Skeletal muscle satellite cell (primary cell): ENCODE measurements around the gene MYPN.
"Not testable (repeated sequence)": the region's sequence is repeated elsewhere in the genome, so short reads cannot be mapped to it uniquely, and the experiment has no call there.

ENCODE experiments used
- H3K27me3 ChIP-seq: 2 replicates; pipeline ENCODE4 v1.7.0; 2013; ENCODE audit warnings: low read length; ENCODE audit not compliant: control insufficient read depth, insufficient read depth
- H3K36me3 ChIP-seq: 2 replicates; pipeline ENCODE4 v1.7.0; 2013; ENCODE audit warnings: mild to moderate bottlenecking, control low read depth, low read length; ENCODE audit not compliant: insufficient read depth
- H3K4me1 ChIP-seq: 2 replicates; pipeline ENCODE4 v1.7.0; 2013; ENCODE audit warnings: low read length; ENCODE audit not compliant: control insufficient read depth, insufficient read depth
- H3K4me2 ChIP-seq: 2 replicates; pipeline ENCODE4 v1.7.0; 2013; ENCODE audit warnings: mild to moderate bottlenecking, low read length
- H3K4me3 ChIP-seq: 2 replicates; pipeline ENCODE4 v1.7.0; 2013; ENCODE audit warnings: low read length
- H3K9ac ChIP-seq: 2 replicates; pipeline ENCODE4 v1.7.0; 2013; ENCODE audit warnings: mild to moderate bottlenecking, low read depth, low read length, moderate library complexity
- H3K9me3 ChIP-seq: replicated peaks from 2 replicates; pipeline ENCODE4 v1.7.0; 2013; ENCODE audit warnings: mild to moderate bottlenecking, control low read depth, low read length

Gene MYPN

GRCh38 chr10:68233046-68233445 lies 123.8 kb downstream of the MYPN start:
- Histone ChIP-seq H3K36me3 (no peaks in the 10 kb centered on the region), H3K4me1 (peaks cover 11% of the 10 kb centered on the region), H3K4me3 (no peak overlapping the region), H3K27me3 (peaks cover 3% of the 10 kb centered on the region), H3K4me2 (no peak overlapping the region), H3K9me3 (no peaks in the 10 kb centered on the region), H3K9ac (no peak overlapping the region)

DNA sequence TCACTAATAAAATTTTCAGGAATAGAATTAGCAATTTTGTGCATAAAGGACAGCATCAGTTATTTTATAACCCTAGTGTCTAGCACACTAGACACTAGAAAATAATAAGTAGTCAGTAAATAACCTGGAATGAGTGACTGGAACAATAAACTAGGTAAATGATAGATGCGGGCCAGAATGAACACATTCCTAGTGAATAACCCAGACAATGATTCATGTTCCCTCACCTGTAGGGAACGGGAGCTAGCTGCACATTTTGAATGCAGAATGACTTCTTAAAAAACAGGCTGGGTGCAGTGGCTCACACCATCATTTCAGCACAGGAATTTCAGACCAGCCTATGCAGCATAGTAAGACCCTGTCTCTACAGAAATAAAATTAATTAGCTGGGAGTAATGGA lies 125.8 kb downstream of the MYPN start:
- Histone ChIP-seq H3K4me3 (no peak overlapping the region), H3K27me3 (peaks cover 3% of the 10 kb centered on the region), H3K4me1 (peaks cover 11% of the 10 kb centered on the region), H3K9me3 (no peaks in the 10 kb centered on the region), H3K36me3 (no peaks in the 10 kb centered on the region), H3K4me2 (no peak overlapping the region), H3K9ac (no peak overlapping the region)

DNA sequence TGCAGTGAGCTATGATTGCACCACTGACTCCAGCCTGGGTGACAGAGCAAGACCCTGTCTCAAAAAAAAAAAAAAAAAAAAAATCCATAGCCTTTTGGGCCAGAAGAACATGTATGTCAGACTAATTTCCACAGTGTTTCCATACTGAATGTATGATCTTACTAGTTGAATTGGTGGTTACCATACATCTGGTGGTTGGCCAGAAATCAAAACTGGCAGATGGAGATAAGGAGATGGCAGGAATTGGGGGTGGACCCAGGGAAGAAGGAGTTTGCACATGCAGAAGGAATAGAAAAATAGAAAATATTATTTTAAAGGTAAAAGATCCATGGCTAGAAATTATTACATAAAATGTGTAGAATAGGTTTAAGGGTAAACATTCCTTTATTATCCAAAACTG lies 126.3 kb downstream of the MYPN start:
- Histone ChIP-seq H3K9ac (no peak overlapping the region), H3K4me3 (no peak overlapping the region), H3K9me3 (no peaks in the 10 kb centered on the region), H3K4me2 (no peak overlapping the region), H3K36me3 (no peaks in the 10 kb centered on the region), H3K4me1 (peaks cover 10% of the 10 kb centered on the region), H3K27me3 (peaks cover 3% of the 10 kb centered on the region)

DNA sequence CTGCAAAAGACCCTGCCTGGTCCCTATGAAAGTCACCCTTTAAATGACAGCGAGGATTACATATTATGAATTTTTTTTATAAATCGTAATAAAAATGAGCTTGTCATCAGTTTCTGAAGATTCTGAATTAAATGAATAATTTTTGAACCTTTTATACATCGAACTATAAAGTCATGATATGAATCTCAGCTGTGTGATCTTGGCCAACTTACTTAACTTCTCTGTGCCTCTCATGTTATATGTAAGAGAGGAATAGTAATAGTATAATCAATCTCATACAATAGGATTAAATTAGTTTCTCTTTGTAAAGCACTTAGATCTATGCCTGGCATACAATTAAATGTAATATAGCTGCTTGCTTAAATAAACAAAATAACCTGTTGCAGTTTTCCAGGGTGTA lies 127.9 kb downstream of the MYPN start:
- Histone ChIP-seq H3K4me1 (no peaks in the 10 kb centered on the region), H3K9ac (no peak overlapping the region)

DNA sequence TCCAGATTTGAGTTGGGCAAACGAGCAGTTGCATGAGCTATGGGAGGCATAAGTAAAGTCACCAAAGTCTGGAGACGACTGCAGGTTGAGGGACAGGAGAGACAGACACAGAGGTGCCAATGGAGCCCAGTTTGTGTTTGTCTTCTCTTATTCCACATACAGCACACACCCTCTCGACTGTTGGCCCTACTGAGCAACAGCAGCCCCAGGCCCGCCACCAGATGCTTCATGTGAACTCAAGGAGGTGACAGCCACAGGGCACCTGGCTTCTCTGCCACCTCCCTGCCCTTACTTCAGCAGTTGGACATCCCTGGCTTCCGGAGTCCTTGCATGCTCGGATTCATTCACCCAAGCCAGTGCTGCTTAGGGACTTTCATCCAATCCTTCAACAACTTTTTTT lies 129.1 kb downstream of the MYPN start:
- no peaks in the 10 kb centered on the region for H3K9me3 ChIP-seq
- H3K4me3 ChIP-seq: no peak overlapping the region
- no peak overlapping the region for H3K4me2 ChIP-seq
- no peak overlapping the region for H3K9ac ChIP-seq
- H3K36me3 ChIP-seq: no peaks in the 10 kb centered on the region
- H3K4me1 ChIP-seq: no peaks in the 10 kb centered on the region
- peaks cover 3% of the 10 kb centered on the region for H3K27me3 ChIP-seq

More for the DNA sequence above, 127.9 kb downstream of the MYPN start:
- Histone ChIP-seq H3K27me3 (peaks cover 3% of the 10 kb centered on the region), H3K9me3 (no peaks in the 10 kb centered on the region), H3K4me3 (no peak overlapping the region), H3K36me3 (no peaks in the 10 kb centered on the region), H3K4me2 (no peak overlapping the region)

DNA sequence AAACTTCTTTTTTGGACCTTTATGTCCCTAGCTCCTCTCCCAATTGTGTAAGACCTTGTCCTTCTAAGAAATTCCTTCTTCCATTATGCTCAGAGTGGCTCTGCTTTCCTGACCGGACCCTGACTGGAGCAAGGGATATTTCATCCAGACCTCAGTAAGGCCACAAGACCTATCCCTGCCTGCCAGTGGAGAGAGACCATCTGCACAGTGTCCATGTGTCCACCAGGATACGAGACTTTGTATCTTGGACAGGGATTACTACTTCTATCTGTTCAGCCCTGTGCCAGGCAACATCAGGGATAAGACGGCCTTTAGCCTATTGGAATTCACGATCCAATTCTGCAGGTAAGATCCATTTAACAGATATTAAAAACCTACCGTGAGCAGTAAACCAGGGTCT lies 129.8 kb downstream of the MYPN start:
- peaks cover 3% of the 10 kb centered on the region for H3K27me3 ChIP-seq
- H3K9me3 ChIP-seq: no peaks in the 10 kb centered on the region
- H3K36me3 ChIP-seq: no peaks in the 10 kb centered on the region
- H3K9ac ChIP-seq: no peak overlapping the region
- H3K4me2 ChIP-seq: no peak overlapping the region
- H3K4me1 ChIP-seq: no peaks in the 10 kb centered on the region
- H3K4me3 ChIP-seq: no peak overlapping the region

- Histone ChIP-seq H3K9ac (no peak overlapping the region), H3K36me3 (no peaks in the 10 kb centered on the region), H3K9me3 (no peaks in the 10 kb centered on the region), H3K4me3 (no peak overlapping the region), H3K4me2 (no peak overlapping the region), H3K27me3 (peaks cover 3% of the 10 kb centered on the region), H3K4me1 (no peaks in the 10 kb centered on the region)
These were observed 130.4 kb downstream of the MYPN start for GRCh38 chr10:68239596-68240150.

DNA sequence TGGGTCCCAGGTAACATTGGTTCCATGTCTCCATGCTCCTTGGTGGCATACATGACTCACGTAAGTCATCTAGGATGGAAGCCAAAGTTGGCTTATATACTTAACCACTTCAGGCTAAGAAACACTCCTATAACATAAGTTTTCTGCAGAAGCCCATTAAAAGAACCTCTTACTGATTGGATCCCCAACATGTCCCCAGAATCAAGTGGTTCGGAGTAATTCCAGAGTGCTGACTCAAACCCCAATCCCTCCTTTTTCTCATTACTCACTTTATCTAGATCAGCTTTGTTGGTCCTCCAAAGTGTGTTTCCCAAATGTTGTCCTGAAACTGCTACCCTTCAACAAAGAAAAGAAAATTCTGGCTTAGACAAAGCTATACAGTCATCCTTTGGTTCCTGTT lies 132.8 kb downstream of the MYPN start:
- Histone ChIP-seq H3K4me2 (no peak overlapping the region), H3K36me3 (no peaks in the 10 kb centered on the region), H3K4me3 (no peak overlapping the region), H3K27me3 (peaks cover 3% of the 10 kb centered on the region), H3K9me3 (no peaks in the 10 kb centered on the region), H3K4me1 (no peaks in the 10 kb centered on the region), H3K9ac (no peak overlapping the region)

DNA sequence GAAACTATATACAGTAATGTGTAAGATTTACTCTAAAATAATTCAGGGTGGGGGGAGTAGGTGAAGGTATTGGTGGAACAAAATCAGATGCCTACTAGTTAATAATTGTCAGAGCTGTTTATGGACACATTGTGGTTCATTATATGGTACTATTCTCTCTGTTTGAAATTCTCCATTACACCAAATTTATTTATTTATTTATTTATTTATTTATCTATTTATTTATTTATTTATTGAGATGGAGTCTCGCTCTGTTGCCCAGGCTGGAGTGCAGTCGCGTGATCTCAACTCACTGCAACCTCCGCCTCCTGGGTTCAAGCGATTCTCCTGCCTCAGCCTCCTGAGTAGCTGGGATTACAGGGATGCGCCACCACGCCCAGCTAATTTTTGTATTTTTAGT lies 137.1 kb downstream of the MYPN start:
- not testable (repeated sequence) for H3K9ac ChIP-seq, H3K36me3 ChIP-seq, H3K4me1 ChIP-seq, H3K4me2 ChIP-seq, H3K9me3 ChIP-seq, H3K4me3 ChIP-seq
- peaks cover 14% of the 10 kb centered on the region for H3K27me3 ChIP-seq

DNA sequence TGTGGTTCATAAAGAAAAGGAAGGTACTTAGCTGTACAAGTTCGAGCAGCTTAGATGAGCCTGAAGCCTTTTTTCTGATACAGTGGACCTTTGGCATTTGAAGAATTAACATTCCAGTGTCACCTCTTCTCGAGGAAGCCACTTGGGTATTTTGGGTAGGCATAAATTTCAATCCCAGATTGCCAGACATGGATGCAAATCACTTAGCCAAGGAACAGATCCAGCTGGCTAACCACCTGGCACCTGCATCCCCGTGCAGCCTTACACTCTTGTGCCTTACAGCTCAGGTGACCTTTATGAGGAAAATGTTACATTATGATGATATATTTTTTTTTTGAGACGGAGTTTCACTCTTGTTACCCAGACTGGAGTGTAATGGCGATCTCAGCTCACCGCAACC lies 138.6 kb downstream of the MYPN start:
- H3K9ac ChIP-seq: no peak overlapping the region
- H3K36me3 ChIP-seq: no peaks in the 10 kb centered on the region
- H3K9me3 ChIP-seq: no peaks in the 10 kb centered on the region
- no peaks in the 10 kb centered on the region for H3K4me1 ChIP-seq
- H3K27me3 ChIP-seq: peaks cover 14% of the 10 kb centered on the region
- H3K4me2 ChIP-seq: no peak overlapping the region
- H3K4me3 ChIP-seq: no peak overlapping the region

DNA sequence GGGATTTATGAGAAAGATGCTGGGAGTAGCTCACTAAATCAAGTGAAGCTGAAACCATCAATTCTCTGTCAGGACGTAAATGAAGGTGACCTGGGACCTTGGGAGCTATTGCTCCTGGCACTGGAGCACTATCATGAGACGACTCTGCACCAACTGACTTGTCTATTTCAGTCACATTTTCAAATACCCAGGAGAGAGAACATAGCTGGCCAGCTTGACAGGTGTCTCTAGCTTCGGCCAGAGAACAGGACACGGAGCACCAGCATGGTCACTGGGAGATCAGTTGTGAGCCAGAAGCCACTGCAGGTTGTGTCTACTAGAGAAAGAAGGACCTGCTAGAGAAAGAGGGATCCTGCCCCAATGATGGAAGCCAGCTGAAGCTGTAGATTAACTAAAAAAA lies 140.0 kb downstream of the MYPN start:
- no peak overlapping the region for H3K4me2 ChIP-seq
- H3K9me3 ChIP-seq: no peaks in the 10 kb centered on the region
- H3K4me1 ChIP-seq: no peaks in the 10 kb centered on the region
- H3K9ac ChIP-seq: no peak overlapping the region
- no peak overlapping the region for H3K4me3 ChIP-seq
- H3K27me3 ChIP-seq: peaks cover 22% of the 10 kb centered on the region
- no peaks in the 10 kb centered on the region for H3K36me3 ChIP-seq

- Histone ChIP-seq H3K9ac (no peak overlapping the region), H3K4me2 (no peak overlapping the region), H3K9me3 (no peaks in the 10 kb centered on the region), H3K4me3 (no peak overlapping the region), H3K27me3 (peaks cover 27% of the 10 kb centered on the region), H3K4me1 (no peaks in the 10 kb centered on the region), H3K36me3 (no peaks in the 10 kb centered on the region)
These were observed 141.9 kb downstream of the MYPN start for GRCh38 chr10:68251151-68251550.
